Adipose tissue (tissue), 3 donors: ENCODE measurements around the gene SPACA4. TPM values are rescaled to one million over a fixed set of nuclear protein-coding genes. Genes with fewer than 3 reads are reported as not detected.
A peak's percentile ranks its signal among the peaks of the same experiment; 100 is the strongest.
"Not testable (repeated sequence)": the region's sequence is repeated elsewhere in the genome, so short reads cannot be mapped to it uniquely, and the experiment has no call there.

Source experiments
- H3K27ac ChIP-seq: one replicate; pipeline ENCODE4 v1.5.1; 2013; ENCODE audit warnings: low read depth, low read length
- WGBS, 3 donors: extraction: QIAGEN DNeasy Blood & Tissue Kit; methylation state at CpG; one replicate each; pipeline ENCODE4 v1.1.7; 2013; 5-methylcytosine and 5-hydroxymethylcytosine counted together
- polyA plus RNA-seq, 3 donors: library from polyadenylated mRNA; stranded (reverse); fragments of 200-250 nt; gene quantifications; one replicate each; pipeline ENCODE4 v1.2.3, GENCODE V29; 2013
- donor health status: healthy with polysubstance abuse.
- donor health status: Bipolar disorder and iron deficiency.
- donor health status: healthy.

The SPACA4 gene
- polyA plus RNA-seq, 3 donors, result not detected

DNA sequence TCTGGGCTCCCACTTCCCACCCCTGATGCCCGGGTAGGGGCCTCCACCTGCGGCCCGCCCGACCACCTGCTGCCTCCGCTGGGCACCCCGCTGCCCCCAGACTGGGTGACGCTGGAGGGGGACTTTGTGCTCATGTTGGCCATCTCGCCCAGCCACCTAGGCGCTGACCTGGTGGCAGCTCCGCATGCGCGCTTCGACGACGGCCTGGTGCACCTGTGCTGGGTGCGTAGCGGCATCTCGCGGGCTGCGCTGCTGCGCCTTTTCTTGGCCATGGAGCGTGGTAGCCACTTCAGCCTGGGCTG lies 22.7 kb downstream of the SPACA4 start:
- no peak overlapping the region for H3K27ac ChIP-seq
- WGBS, 3 donors, result 93 to 95% (median 95%) methylated on average over 21 to 22 of the region's 22 CpGs

DNA sequence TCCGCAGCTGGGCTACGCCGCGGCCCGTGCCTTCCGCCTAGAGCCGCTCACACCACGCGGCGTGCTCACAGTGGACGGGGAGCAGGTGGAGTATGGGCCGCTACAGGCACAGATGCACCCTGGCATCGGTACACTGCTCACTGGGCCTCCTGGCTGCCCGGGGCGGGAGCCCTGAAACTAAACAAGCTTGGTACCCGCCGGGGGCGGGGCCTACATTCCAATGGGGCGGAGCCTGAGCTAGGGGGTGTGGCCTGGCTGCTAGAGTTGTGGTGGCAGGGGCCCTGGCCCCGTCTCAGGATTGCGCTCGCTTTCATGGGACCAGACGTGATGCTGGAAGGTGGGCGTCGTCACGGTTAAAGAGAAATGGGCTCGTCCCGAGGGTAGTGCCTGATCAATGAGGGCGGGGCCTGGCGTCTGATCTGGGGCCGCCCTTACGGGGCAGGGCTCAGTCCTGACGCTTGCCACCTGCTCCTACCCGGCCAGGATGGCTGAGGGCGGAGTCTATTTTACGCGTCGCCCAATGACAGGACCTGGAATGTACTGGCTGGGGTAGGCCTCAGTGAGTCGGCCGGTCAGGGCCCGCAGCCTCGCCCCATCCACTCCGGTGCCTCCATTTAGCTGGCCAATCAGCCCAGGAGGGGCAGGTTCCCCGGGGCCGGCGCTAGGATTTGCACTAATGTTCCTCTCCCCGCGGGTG lies 23.2 kb downstream of the SPACA4 start:
- no peak overlapping the region for H3K27ac ChIP-seq
- WGBS, 3 donors, result 67 to 74% (median 68%) methylated on average over 48 of the region's 48 CpGs

DNA sequence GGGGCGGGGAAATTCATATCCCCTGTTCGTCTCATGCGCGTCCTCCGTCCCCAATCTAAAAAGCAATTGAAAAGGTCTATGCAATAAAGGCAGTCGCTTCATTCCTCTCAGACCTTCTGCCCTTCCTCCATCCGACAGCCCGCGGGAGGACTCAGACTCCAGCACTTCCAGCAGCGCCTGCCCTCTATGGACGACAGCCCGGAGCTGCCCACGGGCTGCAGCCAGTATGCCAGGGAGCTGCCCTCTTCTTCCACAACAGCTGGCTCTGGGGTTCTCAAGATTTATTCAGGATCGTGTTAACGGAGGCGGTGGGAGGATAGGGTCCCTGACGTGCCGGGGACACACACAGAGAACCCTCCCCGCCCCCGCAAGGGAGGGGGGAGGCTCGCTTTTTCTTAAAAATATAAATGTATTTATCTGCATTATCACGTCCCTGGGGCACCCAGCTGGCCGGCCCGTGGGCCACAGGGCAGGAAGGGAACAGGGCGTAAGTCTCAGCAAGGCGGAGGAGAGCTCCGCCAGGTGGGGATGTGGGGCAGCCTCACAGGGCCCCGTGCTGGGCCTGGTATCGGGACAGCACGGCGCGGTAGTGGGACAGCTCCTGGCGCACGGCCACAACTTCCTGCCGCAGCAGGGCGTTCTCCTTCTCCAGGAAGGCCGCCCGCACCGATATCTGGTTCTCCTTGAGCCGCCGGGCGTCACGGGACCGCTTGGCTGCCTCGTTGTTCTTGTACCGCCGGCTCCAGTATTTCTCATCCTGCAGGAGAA lies 23.9 kb downstream of the SPACA4 start:
- 28 to 50% (median 32%) methylated on average over 45 to 47 of the region's 47 CpGs for WGBS, 3 donors
- H3K27ac ChIP-seq, result no peak overlapping the region

DNA sequence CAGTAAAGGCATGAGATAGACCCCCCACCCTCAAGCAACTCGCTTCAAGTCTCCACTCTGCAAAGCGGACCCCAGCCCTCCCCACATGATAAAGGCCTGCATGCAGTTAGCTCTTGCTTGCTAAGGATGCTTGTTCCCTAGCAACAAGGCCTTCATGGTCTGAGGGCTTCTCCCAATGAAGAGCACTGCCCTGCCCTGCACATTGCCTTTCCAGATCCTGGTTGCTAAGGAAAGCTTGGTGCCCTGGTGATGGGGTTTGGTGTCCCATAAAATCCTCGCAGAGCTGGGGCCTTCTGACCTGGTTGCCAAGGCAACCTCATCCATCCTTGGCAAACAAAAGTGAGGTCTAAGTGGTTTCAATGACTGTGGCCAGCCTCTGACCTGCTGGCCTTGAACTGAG lies 24.7 kb downstream of the SPACA4 start:
- 70 to 76% (median 76%) methylated on average over 3 of the region's 3 CpGs for WGBS, 3 donors
- H3K27ac ChIP-seq, result no peak overlapping the region

DNA sequence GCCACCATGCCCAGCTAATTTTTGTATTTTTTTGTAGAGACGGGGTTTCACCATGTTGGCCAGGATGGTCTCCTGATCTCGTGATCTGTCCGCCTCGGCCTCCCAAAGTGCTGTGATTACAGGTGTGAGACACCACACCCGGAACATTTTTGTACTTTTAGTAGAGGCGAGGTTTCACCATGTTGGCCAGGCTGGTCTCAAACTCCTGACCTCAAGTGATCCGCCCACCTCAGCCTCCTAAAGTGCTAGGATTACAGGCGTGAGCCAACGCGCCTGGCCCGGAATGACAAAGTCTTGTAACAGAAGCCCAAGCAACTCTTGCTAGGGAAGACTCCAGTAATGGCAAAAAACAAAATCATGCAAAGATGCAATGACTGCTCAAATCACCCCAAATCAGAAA lies 25.7 kb downstream of the SPACA4 start:
- 91 to 94% (median 92%) methylated on average over 11 of the region's 11 CpGs for WGBS, 3 donors
- H3K27ac ChIP-seq, result not testable (repeated sequence)

DNA sequence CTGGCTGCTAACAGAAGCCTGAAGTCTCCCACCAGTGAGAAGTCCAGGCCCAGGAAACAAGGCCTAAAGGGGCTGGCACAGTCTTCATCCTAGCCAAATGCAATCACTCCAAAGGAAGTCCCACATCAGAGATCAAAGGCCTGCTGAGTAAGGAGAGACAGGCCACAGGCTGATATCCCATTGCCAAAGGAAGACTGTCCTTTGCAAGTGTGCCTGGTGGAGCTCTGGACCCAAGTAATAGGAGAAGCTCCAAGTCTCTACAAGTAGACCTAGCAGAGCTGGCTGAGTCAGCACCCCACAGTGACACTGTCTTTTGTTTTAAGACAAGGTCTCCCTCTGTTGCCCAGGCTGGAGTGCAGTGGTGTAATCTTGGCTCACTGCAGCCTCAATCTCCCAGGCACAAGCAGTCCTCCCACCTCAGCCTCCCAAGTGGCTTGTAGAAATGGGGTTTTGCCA lies 26.2 kb downstream of the SPACA4 start:
- no peak overlapping the region for H3K27ac ChIP-seq

DNA sequence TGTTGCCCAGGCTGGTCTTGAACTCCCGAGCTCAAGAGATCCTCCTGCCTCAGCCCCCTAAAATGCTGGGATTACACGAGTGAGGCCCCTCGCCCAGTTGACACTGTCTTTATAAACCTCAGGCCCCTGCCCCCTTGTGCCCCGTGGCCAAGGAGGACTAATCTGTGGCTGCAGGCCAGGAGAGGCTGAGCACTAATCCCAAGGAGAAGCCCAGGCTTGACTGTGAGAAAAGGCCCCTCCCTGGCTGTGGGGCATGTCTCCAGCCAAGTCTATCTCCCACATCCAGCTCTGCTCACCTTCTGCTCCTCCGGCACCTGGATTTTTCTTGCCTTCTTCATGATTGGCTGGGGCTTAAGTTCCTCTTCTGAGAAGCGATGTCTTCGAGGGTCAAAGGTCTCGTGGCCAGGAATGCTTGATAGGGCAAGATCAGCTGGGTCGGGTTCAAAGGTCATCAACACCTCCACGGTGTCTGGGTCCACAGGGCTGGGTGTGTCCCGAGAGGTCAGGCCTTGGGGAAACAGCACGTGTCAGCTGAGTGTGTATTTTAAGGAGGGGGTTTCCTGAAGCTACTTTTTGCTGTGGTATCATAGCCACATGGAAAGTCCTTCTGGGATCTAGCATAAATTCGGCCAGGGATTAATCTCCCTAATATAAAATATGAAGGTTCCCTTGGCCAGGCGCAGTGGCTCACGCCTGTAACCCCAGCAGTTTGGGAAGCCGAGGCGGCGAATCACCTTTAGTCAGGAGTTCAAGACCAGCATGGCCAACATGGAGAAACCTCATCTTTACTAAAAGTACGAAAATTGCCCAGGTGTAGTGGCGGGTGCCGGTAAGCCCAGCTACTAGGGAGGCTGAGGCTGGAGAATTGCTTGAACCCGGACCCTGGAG lies 26.9 kb downstream of the SPACA4 start:
- WGBS, 3 donors, result 62 to 72% (median 66%) methylated on average over 22 of the region's 22 CpGs
- no peak overlapping the region for H3K27ac ChIP-seq

DNA sequence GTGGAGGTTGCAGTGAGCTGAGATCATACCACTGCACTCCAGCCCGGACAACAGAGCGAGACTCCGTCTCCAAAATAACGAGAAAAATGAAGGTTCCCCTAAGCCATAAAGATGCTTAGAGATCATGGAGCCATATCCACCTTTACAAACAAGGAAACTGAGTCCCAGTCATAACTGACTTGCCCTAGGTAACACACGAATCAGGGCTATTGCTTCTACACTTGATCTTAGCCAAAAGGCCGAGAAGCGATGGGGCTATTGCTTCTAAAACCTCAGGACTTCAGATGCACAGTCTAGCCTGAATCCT lies 27.4 kb downstream of the SPACA4 start:
- WGBS, 3 donors, result 38 to 55% (median 43%) methylated on average over 7 of the region's 7 CpGs
- no peak overlapping the region for H3K27ac ChIP-seq

DNA sequence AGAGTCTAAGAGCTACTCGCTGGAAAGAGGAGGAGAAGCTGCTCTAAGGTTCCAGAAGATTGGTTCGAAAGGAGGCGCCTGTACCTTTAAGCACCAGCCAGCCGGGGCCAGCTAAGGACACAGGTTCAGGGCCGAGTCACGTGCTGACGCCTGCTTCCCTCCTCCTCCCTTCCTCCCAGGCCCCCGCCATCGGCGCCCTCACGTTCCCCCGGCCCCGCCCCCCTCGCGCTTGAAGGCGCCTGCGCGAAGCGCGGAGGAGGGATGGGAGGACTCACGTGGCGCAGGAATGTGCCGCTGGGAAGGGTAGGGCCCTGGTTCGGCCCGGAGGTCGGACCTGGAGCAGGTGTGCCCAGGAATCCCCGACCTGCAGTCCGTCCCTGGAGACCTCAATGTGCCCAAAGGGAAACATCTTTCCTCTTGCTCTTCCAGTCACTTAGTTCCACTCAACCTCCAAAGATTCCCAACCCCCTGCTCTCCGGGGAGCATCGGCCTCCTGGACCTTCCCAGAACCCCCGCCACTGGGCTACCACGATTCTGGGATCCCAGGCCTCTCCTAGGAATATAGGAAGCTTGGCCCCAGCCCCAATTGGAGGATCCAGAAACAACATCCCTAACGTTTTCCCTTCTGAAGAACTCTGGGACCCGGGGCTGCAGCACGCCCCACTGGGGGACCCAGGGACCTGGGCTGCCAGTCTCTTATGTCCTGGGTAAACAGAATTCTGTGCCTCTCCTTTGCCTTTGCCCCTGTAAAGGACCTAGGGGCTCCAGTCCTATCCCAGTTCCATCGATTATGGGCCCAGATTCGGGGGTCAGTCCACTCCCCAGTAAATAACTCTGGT lies 28.1 kb downstream of the SPACA4 start:
- 3 to 7% (median 5%) methylated on average over 25 to 37 of the region's 37 CpGs for WGBS, 3 donors

DNA sequence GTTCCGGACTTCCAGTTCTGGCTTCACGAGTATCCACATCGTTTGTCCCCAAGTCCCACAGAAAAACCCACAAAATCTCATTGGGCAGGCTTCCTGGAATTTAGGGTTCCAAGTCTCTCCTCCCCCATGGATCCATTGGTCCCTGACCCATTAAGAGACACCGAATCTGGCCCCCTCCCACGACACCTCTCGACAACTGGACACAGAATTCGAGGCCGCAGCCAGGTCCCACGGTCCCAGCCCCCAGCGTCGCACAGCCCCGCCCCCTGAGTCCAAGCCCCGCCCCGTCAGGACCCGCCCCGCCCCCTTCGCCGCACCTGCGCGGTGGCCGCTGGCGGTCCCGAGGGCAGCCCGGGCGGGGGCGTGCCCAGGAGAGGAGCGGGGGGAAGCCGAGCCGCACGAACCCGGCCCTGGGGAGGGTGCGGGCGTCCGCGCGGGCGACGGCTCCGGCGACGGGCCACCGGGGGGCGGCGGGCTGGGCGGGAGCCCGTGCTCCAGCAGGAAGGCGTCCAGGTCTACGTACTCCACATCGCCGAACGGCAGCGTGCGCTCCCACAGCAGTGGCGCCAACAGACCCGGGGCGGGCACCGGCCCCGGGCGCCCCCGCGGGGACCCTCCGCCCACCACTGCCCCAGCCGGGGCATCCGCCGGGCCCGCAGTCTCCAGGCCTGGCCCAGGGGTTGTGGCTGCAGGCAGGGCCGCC lies 28.9 kb downstream of the SPACA4 start:
- no peak overlapping the region for H3K27ac ChIP-seq

More for the DNA sequence above, 28.1 kb downstream of the SPACA4 start:
- peak overlapping the region; percentile 66 for H3K27ac ChIP-seq

DNA sequence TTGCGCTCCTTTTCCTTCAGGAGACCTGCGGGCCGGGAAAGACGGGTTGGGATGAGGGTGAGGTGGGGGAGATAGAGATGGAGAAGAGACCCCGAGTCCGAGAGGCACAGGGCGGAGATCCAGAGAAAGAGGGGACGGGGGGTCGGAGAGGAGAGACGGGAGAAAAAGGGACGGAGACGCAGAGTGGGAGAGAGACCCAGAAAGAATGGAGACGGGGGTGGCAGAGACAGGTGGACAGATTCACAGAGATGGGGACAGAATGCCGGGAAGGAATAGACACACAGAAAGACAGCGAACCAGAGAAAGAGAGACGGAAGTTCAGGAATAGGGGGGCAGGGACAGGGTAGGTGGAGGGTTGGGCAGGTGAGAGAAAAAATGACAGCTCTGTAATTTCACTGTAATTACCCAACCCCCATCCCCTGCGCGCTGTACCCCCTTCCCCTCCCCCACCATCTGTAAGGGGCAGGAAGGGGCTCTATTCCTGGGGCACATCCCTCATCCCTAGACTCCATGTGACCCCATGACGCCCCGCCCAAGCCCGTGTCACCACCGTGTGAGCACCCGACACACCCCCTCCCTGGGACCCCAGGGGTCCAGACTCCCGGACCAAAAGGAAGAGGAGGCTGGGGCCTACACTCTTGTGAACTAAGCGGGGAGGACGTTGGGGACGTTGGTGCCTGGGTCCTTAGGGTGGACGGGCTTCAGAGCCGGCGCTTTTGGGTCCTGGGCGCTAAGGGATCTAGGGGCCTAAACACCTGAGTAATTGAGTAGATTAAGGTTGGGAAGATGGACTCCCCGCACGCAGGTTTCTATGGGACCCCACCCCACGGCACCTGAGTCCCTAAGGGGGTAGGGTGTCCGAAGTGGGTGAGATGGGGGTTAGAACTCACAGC lies 29.7 kb downstream of the SPACA4 start:
- H3K27ac ChIP-seq, result no peak overlapping the region
- WGBS, 3 donors, result 1% methylated on average over 32 to 35 of the region's 35 CpGs

More for the DNA sequence above, 28.9 kb downstream of the SPACA4 start:
- 1 to 2% (median 1%) methylated on average over 47 to 67 of the region's 67 CpGs for WGBS, 3 donors

DNA sequence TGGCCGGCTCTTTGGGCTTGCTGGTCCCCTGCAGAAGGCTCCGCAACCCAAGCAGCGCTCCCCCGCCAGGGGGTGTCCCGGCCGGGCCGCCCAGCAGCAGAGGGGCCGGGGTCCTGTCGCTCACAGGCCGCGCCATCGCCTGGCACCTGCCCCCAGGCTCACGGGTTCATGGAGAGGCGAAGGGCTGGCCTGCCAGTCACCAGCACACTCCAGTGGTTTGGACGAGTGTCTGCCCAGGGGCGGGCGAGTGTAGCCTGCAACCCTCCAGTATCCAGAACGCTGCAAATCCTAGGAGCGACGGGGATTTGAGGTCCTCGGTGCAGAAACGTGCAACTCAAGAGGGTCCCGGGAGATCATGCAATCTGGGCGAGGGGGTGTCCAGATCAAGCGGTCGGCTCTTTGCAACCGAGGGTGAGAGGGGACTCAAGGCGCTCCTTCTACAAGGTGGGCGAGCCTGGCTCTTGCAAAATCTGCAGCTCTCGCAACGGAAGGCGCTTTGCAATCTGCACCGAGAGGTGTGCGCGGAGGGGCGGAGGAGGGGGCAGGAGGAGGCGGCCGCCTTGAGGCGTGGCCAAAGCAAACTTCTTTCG lies 30.4 kb downstream of the SPACA4 start, which contains the start of gene DBP:
DBP (minus strand) TSS at position 521 of the 590 bp plus-strand sequence; CDS start at position 136, 385 bp downstream.
- WGBS, 3 donors, result 0 to 1% (median 1%) methylated on average over 39 to 40 of the region's 40 CpGs
- peak within 1 kb of the TSS; percentile 90 for H3K27ac ChIP-seq

DNA sequence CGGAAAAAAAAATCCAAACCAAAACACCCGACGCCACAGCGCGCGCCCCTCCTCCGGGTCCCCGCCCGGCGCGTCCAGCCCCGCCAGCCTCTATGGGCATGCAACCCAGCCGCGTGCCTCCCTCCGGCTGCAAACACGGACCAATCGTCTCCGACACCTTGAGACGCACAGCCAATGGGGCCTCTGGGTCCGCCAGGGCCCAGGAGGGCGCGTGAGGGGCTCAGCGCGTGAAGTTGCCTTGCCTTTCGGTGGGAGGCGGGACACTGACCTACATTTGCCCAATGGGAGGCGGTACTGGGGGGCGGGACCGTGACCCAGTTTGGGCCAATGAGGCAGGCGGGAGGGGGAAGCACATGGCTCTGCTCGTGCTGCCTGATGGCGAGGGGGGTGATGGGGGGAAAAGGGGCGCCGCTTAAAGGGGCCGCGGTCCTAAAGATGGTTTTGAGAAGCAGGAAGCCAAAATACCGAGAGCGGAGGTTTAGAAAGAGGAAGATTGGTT lies 31.0 kb downstream of the SPACA4 start:
- 0 to 2% (median 0%) methylated on average over 38 of the region's 38 CpGs for WGBS, 3 donors
- H3K27ac ChIP-seq, result peak overlapping the region; percentile 90

DNA sequence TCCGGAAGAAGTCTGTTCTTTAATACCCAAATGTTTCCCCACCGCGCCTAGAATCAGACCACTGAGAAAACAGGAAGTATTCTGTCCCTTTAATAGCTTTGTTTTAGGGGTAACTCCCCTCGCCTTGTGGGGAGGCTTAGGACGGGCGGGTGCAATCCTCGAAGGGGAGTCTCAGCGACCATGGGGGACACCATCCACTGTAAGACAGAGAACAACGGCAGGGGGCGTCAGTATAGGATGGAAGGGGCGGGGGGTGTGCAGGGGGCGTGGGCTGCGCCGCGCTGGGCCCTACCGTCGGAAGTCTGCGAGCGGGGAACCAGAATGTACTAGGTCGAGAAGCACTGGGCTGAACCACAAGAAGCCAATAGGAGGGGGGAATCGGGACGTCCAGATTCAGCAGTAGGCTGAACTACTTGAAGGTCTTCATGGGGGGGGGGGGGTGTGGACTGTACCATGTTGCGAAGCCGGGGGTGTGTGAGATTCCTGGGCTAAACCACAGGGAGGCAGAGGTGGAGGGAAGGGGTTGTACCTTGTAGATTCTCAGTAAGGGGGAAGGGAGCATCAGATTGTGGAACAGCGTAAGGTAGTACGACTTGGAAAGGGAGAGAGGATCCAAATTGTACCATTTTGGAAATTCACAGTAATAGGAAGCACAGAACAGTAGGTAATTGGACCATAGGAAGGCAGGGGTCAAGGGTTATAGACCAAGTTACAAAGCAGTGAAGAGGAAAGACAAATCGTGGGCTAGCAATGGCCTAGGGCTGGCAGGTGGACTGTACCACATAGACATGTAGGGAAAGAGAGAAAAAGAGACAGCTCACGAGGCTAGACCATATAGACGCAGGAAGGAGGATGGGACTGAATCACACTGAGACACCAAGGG lies 31.6 kb downstream of the SPACA4 start:
- 5 to 7% (median 6%) methylated on average over 29 of the region's 29 CpGs for WGBS, 3 donors
- H3K27ac ChIP-seq, result peak overlapping the region; percentile 90

DNA sequence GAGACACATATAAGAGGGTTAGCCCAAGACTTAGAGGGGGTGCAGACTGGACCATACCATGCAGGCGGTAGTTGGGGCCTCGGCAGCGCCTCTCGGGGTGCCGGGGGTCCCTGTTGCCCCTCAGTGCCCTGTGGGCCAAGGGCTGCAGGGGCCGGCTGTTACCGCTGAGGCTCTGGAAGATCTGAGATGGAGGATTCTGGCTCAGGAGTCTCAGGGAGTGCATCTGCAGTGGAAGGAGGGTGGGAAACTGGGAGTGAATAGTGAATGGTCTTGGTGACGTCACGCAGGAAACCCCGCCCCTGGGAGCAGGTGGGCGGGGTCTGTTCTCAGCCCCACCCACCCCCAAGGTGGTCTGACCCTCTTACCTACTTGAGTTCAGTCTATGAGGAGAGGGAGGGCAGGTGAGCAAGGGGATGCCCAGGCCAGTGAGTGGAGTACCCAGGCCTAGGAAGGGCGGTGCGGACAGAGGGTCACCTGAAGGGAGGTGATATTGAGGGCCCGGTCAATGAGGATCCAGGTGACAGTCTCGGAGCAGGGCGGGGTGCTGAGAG lies 32.4 kb downstream of the SPACA4 start:
- H3K27ac ChIP-seq, result no peak overlapping the region
- 72 to 81% (median 78%) methylated on average over 16 of the region's 16 CpGs for WGBS, 3 donors
